Measurements from ENCODE around the gene GUCY2C. TPM values are rescaled to one million over a fixed set of nuclear protein-coding genes. Genes with fewer than 3 reads are reported as not detected.

The GUCY2C gene
- total RNA-seq, 4 donors from 2014 or later, result not detected

- ATAC-seq (ENCODE audit: low FRiP score) (peak; percentile 91), DNase-seq (ENCODE audit: low spot score) (peak; percentile 58)
- peak in 2 of 3 donors; percentile 71 to 93 for TF ChIP-seq CTCF (IDR thresholded peaks at IDR 0.05)
These were observed 66.3 kb downstream of the GUCY2C start for GRCh38 chr12:14629832-14630710.

GRCh38 chr12:14628771-14629170 is 67.6 kb downstream of the GUCY2C start:
- ATAC-seq (ENCODE audit: low FRiP score) (no peak), DNase-seq (ENCODE audit: low spot score) (no peak)
- TF ChIP-seq CTCF (IDR thresholded peaks at IDR 0.05), result no peak

- TF ChIP-seq CTCF (IDR thresholded peaks at IDR 0.05), result no peak
These were observed 74.6 kb downstream of the GUCY2C start for GRCh38 chr12:14621826-14622225.

GRCh38 chr12:14619741-14620501 is 76.5 kb downstream of the GUCY2C start:
- DNase-seq (ENCODE audit: low spot score) (no peak), ATAC-seq (ENCODE audit: low FRiP score) (no peak)
- no peak for TF ChIP-seq CTCF (IDR thresholded peaks at IDR 0.05)

More at GRCh38 chr12:14621826-14622225, 74.6 kb downstream of the GUCY2C start:
- no peak for DNase-seq (ENCODE audit: low spot score)
- ATAC-seq (ENCODE audit: low FRiP score), result no peak

GRCh38 chr12:14618983-14619382 is 77.4 kb downstream of the GUCY2C start:
- no peak for ATAC-seq (ENCODE audit: low FRiP score)
- no peak for TF ChIP-seq CTCF (IDR thresholded peaks at IDR 0.05)
- DNase-seq (ENCODE audit: low spot score), result no peak

GRCh38 chr12:14614704-14615121 is 81.7 kb downstream of the GUCY2C start:
- ATAC-seq (ENCODE audit: low FRiP score) (no peak), DNase-seq (ENCODE audit: low spot score) (no peak)
- TF ChIP-seq CTCF (IDR thresholded peaks at IDR 0.05), result no peak
